CD4-positive, alpha-beta T cell treated with Interleukin-6 for 4 hours (primary cell): ENCODE results near the gene TES.

ENCODE experiments used
- DNase-seq: peaks from one replicate; pipeline ENCODE4 v3.0.0-alpha.2; 2020; ENCODE audit warnings: mixed read lengths

The TES gene

DNA sequence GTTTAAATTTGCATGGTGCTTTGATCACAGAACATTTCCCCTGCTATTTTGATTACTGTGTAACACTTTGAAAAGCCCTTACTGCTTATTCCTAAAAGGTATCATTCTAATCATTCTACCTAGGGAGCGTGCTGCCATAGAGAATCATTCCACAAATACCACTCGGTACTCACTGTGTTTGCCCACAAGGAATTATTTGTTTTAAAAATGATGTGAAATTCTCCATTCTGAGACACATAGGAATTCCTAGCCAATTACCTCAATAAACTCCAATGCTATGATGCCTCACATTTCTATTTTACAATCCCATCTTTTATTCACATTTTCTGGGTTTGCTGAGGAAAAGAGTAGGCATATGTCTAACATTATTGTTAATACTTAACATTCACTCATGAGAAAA is 16.2 kb upstream of the TES start:
- no peak for DNase-seq

DNA sequence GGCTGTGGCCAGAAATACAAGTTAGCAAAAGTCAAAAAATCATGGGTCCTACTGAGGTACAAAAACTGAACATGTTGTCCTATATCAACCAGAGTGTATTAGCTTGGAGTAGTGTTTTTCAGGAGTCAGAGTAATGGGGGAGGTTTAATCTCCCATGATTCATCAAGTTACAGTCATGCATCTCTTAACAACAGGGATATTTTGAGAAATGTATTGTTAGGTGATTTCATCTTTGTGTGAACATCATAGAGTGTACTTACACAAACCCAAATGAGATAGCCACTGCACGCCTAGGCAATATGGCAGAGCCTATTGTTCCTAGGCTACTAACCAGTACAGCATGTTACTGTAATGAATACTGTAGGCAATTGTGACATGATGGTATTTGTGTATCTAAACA is 14.9 kb upstream of the TES start:
- no peak for DNase-seq

DNA sequence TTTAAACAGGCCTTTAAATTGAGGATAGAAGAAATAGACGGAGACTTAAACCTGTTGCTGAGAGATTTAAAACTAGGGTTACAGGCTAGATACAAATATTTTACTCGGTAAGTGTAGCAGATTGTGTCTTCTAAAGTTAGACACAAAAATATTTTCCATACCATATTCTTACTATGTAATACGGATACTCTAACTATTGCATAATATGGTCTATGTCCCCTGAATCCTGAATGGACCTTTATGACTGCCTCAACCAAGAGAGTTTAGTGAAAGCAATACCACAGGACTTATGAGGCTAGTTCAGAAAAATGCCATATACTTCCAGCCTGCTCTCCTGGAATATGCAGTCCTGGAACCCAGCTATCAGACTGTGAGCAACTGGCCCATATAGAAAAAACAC is 13.4 kb upstream of the TES start:
- DNase-seq: no peak

DNA sequence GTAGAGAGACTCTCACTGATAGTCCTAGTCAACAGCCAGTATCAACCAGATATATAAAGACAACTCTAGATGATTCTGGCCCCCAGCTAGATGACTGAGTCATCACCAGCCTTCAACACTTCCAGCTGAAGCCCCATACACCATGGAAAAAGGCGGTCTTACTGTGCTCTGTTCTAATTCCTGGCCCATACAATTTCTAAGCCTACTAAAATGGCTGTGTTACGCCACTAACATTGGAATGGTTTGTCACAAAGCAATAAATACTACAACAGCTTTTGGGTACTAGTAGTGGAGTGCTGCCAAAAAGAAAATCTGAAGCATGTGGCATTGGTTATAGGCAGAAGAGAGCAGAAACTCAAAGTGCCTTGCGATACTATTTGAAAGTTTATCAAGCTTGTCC is 13.0 kb upstream of the TES start:
- DNase-seq: no peak

DNA sequence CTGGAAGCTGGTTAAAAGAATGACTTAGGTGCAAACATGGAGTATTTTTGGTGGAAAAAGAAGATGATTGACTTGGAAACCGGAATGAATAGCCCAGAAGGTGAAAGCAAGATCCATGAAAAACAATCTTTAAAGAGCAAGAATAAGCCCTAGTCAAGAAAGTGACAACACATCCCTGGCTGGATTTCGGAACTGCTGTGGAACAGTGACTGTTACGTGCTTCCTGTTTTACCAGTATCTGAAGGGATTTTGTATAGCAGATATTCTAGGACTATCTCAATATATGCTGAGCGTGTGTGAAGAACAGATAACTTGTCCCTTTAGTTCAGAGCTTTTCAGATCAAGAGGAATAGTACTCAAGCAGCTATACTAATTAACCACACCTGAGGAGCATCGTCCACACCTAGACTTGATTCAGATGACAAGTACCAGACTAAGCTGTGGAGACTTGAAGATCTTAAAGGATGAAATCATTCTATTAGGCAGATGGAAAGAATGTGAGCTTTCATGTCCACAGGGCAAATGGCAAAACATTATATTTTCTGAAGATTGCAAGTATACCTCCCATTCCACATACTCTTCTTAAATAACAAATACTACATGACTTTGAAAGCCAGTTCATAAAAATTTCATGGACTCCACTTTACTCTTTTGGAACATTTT is 11.5 kb upstream of the TES start:
- DNase-seq: no peak

DNA sequence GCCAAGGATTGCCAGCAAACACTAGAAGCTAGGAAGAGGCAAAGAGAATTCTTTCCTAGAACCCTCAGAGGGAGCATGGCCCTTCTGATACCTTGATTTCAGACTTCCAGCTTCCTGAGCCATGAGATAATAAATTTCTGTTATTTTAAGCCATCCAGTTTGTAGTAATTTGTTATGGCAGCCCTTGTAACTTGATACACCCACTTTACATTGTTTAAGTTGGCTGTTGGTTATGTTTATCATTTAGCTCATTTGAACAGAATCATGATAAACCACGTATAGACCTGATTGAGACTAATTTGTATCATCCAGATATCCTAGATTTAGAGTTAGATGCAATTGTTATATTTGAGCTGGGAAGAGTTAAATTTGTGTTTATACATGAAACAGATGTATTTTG is 9.4 kb upstream of the TES start:
- DNase-seq: no peak

DNA sequence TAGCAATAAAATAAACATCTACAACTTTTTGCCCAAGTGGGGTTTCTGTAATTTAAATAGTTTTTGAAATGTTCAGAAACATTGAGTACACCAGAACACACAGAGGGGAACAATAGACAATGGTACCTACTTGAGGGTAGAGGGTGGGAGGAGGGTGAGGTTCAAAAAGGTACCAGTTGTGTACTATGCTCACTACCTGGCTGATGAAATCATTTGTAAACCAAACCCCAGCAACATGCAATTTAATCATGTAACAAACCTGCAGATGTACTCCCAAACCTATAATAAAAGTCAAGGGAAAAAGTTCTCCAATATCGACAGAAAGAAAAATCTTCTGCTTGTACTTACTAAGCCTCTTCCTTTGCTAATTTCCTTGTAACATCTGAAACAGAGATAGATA is 4.2 kb upstream of the TES start:
- DNase-seq: no peak

DNA sequence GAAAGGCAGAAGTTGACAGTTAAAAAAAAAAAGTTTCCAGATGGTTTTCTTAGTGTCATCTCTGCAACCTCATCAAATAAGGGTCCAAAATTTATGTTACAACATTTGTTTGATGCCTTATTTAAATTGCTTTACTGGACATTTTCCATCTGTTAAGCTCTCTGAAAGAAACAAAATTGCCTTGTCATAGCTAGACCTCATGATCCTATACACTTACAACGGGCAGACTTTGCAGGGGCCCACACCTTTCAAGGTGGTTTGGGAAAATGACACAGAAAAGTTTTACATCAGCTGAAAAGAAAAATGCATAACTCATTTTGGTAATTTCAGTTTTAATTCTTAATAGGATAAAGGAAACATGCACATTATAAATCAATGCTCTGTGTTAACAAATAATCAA is 1.4 kb upstream of the TES start:
- DNase-seq: no peak

DNA sequence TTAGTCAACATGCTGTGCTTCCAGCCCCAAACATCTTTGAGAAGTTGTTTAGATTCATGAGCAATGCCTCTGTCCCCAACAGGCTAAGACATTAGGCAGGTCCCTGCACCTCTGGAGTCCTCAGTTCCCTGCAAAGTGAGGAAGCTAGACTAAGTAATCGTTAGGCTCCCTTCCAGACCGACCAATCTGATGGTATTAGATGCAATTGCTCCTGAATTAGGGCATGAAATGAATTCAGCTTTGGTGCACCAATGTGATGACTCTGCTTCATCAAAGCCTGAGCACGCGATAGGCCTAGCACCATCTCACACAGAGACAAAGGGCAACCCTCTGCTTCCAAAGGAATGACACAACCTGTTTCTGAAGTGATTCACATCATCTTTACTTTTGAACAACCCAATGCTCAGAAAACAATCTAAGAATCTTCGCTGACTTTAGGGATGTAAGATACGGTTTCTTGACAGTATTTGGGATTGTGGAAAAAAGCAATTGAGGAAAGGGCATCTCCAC is 723 bp upstream of the TES start:
- peak; percentile 48 for DNase-seq

DNA sequence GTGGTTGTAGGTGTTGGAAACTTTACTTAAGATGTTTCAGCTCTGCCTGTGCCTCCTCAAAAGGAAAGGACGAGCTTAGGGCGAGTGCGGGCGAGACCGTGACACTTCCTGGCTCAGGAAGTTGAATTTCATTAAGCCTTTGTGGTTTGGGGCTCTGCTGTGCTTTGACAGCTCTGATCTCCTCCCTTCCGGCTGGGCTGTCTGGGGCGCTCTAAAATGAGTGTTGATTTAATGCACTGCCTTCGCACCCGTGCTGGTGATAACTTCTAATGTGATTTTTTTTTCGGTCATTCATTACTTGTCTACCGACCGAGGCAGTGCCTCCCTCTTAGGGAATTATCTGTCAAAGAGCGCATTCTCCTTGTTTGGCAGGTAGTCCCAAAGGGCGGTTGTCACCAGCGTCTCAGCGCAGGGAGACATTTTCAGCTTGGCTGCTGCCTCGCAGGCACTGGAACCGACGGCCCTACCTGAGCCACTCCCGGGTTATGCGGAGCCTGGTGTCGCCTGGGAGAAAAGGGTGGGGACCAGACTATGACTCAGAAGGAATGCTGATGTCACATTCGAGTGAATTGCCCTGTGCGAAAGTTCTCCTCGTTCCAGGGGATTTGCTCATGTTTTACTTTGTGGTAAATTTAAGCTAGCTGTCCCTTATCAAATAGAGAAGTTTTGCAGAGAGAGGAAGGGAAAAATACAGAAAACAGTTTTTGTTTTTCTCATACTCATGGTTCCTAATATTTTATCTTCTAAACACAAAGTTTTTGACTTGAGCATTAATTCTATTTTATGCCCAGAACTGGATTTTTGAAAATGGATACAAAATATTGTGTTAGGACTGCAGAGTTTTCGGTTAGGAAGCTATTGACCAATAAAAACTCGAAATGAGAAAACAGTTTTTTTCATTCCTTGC is 920 bp downstream of the TES start:
- DNase-seq: peak; percentile 83

DNA sequence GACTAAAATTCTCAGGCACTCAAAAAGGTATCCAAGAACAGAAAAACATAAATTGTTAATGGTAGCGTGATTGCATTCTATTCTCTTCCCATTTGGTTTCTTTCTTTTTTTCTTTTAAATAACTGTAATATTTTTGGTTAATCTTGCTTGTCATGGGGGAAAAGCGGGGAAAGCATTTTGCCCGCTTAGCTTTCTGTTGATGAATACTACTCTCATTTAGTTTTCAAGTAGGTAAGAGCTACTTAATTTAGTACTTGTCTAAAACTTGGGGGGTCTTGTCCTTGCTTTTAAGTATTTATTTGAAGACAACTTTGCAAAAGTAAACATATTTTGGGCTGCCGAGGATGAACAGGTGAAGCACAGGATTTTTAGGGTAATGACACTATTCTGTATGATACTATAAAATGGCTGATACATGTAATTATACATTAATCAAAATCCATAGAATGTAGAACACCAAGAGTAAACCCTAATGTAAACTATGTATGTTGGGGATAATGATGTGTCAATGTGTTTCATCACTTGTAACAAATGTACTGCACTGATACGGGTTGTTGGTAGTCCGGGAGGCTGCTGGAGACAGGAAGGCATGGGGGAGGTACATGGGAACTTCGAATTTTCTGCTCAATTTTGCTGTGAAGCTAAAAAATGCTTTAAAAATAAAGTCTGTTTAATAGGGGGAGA is 1.7 kb downstream of the TES start:
- DNase-seq: peak; percentile 18

DNA sequence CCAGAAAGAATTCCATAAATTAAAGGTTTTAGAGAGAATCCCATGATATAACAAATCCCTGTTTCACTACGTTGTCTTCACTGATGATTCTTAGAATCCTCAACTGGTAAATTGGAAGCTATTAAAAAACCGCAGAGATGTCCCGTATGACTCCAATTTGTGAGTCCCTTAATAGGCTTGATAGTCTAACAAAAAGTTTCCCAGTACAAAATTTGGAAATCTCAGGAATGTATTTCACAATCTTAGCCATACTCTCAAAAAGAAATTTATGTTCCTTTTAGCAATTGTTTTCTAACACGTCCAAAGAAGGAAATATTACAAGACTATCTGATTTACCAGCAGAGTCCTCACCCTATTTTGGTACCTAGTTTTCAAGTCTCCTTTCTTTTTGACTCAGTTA is 2.5 kb downstream of the TES start:
- DNase-seq: no peak

DNA sequence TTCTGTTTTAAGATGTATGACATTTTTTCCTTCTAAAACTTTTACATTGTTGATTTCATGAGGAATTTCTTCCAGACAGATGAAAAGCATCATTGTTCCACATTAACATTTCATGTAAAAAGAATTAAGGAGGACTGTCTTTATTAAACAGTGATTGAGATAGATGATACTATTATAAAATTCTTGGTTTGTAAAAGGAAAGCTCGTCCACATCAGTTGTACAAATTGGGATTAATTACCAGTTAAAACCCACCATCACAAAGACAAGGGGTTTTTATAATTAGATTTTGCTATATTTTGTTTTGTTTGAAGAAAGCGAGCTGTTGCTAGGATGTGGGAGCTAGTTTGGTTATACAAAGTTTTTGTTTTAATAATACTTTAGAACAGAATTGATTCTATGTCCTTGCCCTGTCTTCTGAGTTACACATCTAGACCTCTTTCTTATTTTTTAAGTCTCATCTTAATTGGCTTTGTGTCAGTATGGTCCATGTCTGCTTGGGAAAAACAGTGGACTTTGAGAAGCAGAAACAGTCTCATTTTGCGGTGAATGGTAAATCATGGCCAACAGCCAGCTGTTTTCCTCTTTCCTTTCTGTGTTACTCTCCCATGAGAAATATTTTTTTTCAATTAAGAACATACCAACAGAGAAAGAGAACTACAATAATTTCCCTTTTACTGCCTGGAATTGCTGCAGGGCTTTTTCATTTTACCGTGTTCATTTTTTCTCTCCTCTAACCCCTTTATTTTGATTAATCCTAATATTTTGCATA is 3.2 kb downstream of the TES start:
- DNase-seq: no peak

DNA sequence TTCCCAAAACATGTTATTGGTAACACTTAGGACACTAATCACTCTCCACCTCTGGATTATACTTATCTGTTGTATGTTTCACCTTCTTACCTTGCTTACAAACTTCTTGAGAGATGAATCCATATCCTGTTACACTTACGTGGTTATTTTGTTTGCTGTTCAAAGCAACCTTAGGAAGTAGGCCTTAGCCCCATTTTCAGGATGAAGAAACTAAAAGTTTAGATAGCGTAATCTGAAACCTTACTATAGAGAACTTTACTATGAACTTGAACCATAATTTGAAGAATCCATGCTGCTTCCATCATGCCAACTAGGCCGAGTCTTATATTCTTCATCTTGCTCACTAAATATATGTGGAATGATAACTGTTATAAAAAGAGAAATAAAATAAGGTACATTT is 4.6 kb downstream of the TES start:
- DNase-seq: no peak

DNA sequence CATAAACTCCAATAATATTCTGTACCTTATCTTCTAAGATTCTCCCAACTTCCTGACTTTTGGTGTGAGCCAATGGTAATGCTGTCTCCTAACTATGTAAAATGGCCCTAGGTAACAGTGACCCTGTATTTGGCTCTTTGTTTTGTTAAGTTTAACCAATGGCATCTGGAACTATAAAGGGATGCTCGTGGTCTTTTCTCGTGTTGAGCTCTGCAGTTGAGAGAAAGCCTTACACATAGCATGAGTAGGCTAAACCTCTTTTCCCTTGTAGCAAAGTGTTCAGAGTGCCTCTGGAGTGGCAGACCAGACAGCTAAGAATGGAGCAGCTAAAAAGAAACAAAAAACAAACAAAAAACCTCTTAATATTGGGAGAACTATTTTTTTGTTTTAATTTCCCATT is 5.2 kb downstream of the TES start:
- DNase-seq: no peak

DNA sequence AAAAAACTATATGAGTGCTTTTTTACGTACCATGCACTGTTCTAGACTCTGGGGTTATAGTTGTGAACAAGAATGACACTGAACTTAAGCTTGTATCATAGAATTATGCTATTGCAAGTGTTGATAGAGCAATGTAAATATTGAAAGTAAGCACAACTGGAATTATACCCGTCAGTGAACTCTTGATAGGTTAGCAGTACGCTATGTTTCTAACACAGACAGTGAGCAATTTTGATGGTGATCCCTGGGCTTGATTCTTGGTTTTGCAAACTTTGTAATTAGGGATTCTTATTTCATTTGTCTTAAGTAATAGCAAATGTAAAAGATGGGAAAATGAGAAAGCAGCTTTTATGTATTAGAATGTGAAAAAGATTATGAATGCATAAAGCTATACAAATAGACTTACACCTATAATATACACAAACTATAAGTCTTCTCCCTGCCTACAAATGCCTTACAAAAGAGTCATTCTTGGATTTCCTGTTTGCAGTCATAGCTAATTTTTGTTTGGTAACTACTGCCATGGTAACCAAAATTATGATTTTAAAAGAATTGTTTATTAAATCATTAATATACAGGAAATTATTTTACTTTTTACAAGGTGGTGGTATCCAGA is 6.7 kb downstream of the TES start:
- DNase-seq: no peak

DNA sequence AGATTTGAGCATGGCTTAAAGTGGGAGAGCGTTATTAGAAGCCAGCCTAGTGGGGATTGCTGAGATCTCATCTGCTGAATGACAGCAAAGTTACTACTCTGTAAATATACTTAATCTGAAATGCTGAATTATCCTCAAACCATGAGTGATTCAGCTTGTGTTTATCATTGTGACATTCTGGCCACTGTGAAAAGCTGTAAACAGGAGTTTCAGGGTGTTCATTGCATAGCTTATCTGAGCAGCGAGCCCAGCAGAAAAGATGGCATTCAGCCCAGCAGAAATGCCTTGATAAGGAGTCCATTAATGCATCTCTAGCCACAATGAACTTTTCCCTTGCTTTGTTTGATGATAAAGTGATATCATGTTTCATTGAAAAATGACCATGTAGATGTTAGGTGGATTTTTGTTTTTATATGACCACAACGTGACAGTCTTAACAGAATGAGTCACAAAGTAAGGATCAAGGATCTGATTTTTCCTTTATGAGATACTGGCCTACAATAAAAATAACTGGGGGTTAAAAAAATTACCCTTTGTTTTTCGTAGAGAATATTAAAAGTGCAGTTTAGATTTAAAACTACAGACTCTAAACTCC is 7.8 kb downstream of the TES start:
- DNase-seq: no peak

DNA sequence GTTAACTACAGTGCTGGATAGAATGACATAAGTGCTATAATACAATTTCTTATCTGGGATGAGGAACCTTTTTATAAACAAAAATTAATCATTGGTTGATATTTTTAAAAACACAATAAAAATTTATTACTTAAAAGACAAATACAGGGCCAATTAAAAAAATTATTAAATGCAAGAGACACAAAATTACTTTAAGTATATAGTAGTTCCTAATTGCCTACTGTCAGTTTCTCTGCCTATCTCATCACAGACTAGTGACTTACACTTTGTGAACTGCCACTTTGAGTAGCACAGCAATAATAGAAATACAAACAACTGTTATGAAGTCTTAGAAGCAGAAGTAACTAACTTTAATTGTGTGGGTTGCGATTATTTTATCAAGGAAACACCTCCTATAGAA is 8.4 kb downstream of the TES start:
- DNase-seq: no peak

DNA sequence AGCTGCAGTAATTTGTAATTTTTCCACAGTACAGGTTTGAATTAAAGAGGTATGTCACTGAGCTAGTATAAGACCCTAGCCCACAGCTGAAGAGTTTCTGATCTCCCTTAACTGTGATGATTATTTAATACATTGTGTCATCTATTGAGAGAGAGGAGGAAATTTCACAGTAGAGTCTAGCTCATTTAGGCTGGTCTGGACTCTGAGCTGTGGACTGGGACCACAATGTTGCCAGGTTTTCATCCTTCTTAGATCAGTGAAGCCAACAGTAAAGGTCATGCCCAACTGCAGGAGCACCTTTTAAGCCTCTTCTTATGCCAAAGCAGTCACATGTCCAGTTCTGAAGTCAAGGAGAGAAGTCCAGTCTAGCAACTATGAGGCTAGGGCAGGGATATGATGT is 8.9 kb downstream of the TES start:
- no peak for DNase-seq

DNA sequence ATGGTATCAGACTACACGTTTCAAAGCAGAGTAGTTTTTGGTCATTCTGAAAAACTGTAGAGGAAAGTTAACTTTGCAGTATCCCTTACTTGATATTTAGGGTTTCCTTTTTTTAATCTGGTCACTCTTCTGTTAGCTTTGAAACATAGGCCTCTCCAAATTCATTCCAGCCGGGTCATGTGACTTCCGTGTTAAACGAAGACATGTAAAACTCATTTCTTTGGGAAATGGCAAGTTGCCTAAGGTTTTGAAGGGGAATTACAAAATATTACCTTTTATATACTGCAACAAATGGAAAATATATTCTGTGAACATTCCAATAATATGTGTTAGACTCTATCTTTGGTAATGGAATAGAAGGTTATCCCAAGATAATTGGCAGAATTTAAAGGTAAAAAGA is 9.5 kb downstream of the TES start:
- no peak for DNase-seq

DNA sequence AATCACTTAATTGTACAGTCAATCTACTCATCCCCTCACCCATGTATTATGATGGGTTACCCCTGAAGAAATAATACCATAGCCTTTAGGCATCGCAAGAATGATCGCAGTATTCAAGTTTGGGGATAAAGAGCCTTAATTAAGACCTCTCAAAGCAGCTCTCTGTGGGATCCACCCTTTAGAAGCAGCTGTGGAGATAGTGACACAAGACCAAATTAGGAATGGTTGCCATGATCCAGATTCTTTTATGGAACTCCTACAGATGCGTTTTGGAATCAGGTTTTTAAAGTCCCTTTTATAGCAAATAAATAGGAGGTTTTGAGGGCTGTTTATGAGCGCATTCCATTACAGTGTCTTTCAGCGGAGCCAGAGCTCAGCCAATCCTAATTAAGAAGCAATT is 12.2 kb downstream of the TES start:
- DNase-seq: no peak

DNA sequence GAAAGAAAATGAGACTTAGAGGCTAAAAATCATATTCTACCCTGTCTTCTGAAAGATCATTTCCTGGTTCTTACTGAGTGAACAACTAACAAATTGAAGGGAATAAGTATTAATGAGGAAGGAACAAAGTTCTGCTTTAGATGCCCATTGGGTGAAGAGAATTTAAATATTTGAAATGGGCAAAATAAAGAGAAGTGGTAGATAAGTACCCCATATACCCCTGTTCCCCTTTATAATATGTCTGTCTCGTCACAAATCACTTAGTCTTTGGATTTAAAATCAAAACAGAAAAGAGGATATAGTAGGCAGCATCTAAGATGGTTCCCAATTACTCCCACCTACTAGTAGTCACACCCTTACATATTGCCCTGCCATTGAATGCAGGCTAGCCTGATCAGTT is 13.2 kb downstream of the TES start:
- DNase-seq: no peak
